HUES6 (cell line): Measurements from ENCODE around the gene COPE.
"Not testable (repeated sequence)": the region's sequence is repeated elsewhere in the genome, so short reads cannot be mapped to it uniquely, and the experiment has no call there.

Experiments
- H3K27ac ChIP-seq: 2 replicates; pipeline ENCODE4 v1.7.0; 2013; ENCODE audit warnings: low read depth, mild to moderate bottlenecking, low read length, inconsistent platforms
- H3K27me3 ChIP-seq: 2 replicates; pipeline ENCODE4 v1.6.1; 2013; ENCODE audit warnings: low read length; ENCODE audit not compliant: control insufficient read depth, insufficient read depth
- H3K36me3 ChIP-seq: 2 replicates; pipeline ENCODE4 v1.6.1; 2013; ENCODE audit warnings: low read length; ENCODE audit not compliant: control insufficient read depth, insufficient read depth
- H3K4me1 ChIP-seq: 2 replicates; pipeline ENCODE4 v1.6.1; 2013; ENCODE audit warnings: low read length; ENCODE audit not compliant: control insufficient read depth, insufficient read depth
- H3K4me3 ChIP-seq: 2 replicates; pipeline ENCODE4 v1.5.1; 2013; ENCODE audit warnings: low read depth, low read length
- H3K9ac ChIP-seq: one replicate; pipeline ENCODE4 v1.6.1; 2013; ENCODE audit warnings: mild to moderate bottlenecking, low read length
- H3K9me3 ChIP-seq: 2 replicates; pipeline ENCODE4 v1.6.1; 2013; ENCODE audit warnings: low read depth, low read length; ENCODE audit not compliant: control insufficient read depth, insufficient read depth

COPE gene

DNA sequence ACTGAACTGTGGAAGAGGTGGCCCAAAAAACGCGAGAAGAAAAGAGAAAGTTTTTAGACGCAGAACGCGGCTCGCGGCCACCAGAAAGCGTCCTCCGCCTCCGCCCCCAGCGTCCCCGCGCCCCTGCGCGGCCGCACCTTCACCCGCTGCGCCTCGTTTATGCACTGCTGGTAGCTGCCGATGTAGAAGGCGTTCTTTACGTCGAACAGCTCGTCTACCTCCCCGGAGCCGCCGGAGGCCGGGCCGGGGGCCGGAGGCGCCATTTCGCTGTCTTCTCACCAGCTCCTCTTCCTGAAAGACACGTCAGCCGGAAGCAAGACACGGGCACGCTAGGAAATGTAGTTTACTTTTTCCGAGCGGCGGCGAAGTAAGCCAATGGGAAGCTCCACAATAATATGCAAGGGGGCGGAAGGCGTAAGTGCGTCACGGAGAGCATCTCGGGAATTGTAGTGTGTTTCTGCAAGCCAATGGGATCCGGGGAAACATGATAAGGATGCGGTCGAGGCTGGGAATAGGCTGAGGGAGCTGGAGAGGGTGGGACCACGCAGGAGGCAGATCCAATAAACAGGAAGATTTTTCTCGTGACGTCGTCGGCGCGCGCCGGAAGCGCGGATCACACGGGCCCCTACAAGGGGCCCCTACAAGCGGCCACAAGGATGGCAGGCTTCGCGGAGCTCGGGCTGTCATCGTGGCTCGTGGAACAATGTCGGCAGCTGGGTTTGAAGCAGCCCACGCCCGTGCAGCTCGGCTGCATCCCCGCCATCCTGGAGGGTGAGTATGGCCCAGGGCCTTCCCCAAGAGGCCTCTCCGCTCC is at the start of gene COPE, which contains the start of gene DDX49:
Gene COPE, minus strand, starts transcription at position 302 of the 814 bp plus-strand sequence. Its CDS starts 39 bp downstream, at position 263.
Gene DDX49, plus strand, starts transcription at position 630 of the 814 bp plus-strand sequence. Its CDS starts 27 bp downstream, at position 657.
- Histone ChIP-seq H3K27ac (peak within 1 kb of the TSS; percentile 79), H3K4me1 (no peaks in the 10 kb centered on the region), H3K9ac (peak within 1 kb of the TSS; percentile 91), H3K9me3 (no peaks in the 10 kb centered on the region), H3K36me3 (peaks cover 35% of the 10 kb centered on the region), H3K27me3 (no peaks in the 10 kb centered on the region), H3K4me3 (peak within 1 kb of the TSS; percentile 93)

DNA sequence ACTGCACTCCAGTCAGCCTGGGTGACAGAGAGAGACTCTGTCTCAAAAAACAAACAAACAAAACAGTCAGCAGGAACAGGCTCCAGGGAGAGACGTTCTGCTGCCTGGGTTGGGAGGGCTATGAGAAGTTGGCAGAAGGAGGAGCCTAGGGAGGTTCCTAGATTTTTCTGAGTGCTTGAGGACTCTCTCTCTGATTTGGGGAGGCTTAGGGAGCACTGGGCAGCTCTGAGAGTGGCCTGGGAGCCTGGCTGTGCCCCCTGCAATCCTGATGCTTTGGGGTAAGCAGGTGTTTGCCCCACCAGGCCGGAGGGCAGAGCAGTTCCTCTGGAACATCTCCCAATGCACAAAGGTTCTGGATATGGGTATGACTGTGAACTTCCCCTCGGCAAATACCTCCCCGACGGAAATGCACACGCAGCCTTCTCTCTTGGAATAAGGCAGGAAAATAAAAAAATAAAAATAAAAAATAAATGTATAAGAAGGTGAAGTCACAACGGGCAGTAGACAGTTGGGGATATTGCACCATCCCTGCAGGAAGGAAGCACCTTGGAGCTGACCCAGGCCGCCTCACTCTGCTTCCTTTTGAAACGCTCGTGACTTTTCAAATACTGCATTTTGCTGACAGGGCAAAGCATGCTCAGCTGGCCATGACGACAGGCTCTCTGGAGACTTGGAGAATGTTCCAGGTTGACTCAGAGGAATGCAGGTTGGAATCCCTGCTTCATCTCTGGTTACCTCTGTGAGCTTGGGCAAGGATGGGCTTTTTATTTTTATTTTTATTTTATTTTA is 48.4 kb upstream of the COPE start:
- Histone ChIP-seq H3K36me3 (no peaks in the 10 kb centered on the region), H3K9me3 (no peaks in the 10 kb centered on the region), H3K27ac (no peak overlapping the region), H3K4me3 (no peak overlapping the region), H3K9ac (no peak overlapping the region), H3K4me1 (0 out of 2 replicates have a peak, but pooled peaks cover 3% of the 10 kb centered on the region), H3K27me3 (no peaks in the 10 kb centered on the region)

DNA sequence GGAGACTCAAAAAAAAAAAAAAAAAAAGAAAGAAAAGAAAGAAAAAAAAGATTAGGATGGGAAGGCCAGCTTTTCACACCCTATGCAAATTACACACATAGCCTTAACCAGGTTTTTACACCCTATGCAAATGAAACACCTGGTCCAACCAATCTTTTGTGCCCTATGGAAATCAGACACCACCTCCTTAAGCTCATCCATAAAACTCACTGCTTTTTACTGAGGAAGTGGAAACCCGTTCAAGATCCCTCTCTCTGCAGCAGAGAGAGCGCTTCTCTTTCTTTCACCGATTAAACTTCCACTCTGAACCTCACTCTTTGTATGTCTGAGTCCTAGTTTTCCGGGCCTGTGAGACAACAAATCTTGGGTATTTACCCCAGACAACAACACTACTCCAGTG is 47.1 kb upstream of the COPE start:
- H3K4me3 ChIP-seq = no peak overlapping the region
- no peak overlapping the region for H3K9ac ChIP-seq
- no peaks in the 10 kb centered on the region for H3K9me3 ChIP-seq
- no peaks in the 10 kb centered on the region for H3K36me3 ChIP-seq
- H3K27me3 ChIP-seq = peaks cover 6% of the 10 kb centered on the region; the same call in 1 of the 2 replicates
- peaks cover 6% of the 10 kb centered on the region; the same call in 1 of the 2 replicates for H3K4me1 ChIP-seq
- no peak overlapping the region for H3K27ac ChIP-seq

DNA sequence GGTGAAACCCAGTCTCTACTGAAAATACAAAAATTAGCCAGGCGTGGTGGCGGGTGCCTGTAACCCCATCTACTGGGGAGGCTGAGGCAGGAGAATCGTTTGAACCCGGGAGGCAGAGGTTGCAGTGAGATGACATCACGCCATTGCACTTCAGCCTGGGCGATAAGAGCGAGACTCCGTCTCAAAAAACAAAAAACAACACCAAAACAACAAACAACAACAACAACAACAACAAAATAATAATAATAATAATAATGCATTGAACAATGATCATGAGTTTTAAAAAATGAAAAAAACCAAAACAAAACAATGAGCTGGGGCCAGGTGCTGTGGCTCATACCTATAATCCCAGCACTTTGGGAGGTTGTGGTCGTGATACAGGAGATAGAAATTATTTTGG is 44.9 kb upstream of the COPE start:
- Histone ChIP-seq H3K9me3 (no peaks in the 10 kb centered on the region), H3K9ac (no peak overlapping the region), H3K4me1 (peaks cover 6% of the 10 kb centered on the region; the same call in 1 of the 2 replicates), H3K27me3 (peaks cover 6% of the 10 kb centered on the region; the same call in 1 of the 2 replicates), H3K4me3 (no peak overlapping the region), H3K36me3 (no peaks in the 10 kb centered on the region), H3K27ac (no peak overlapping the region)

DNA sequence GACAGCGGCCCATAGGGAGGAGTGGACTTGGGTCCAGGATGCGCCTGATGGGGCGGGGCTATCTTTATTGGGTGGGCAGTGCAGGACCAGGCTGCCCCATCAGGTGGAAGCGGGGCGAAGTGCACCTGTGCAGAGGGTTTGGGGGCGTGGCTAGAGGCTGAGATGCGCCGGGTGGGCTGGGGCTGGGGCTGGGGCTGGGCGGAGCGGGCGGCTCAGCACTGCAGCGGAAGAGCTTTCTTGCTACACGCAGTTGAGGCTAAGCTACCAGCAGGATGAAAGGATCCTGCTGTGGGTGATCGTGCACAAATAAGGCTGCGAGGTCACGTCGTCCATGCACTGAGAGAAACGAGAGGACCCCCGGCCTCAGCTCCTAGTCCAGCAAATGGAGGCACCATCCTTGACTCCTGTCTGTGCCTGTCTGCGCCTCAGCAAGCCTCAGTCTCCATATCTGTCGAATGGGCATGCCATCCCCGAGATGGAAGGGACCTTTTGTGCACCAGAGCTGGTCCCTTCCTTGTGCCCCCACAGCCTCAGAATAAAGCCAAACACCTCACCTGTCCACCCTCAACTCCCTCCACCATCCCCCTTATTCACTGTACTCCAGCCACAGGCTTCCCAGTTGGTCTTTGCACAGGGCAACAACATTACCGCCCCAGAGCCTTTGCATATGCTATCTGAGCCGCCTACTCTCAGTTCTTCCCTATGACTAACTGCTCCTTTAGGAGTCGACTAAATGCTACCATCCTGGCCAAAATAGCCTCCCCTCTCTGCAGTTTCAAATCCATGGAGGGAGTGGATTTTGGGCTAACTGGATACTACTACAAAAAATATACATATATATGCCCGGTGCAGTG is 42.8 kb upstream of the COPE start:
- Histone ChIP-seq H3K4me1 (peaks cover 3% of the 10 kb centered on the region; the same call in 1 of the 2 replicates), H3K36me3 (no peaks in the 10 kb centered on the region), H3K4me3 (peak overlapping the region; percentile 36), H3K9me3 (no peaks in the 10 kb centered on the region), H3K9ac (no peak overlapping the region), H3K27ac (no peak overlapping the region), H3K27me3 (peaks cover 6% of the 10 kb centered on the region; the same call in 1 of the 2 replicates)

DNA sequence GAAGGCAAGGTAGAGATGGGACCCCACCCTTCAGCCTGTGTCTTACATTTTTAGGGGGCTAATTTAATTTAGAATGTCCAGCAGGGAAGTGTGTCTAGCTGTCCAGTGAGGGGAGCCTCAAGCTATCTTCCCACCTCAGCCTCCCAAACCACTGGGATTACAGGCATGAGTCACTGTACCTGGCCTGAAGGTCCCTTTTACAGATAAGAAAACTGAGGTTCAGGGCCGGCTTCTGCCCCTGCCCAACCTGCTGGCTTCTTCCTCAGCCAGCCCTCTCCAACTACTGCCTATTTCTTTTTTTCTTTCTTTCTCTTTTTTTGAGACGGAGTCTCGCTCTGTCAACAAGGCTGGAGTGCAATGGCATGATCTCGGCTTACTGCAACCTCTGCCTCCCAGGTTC is 41.2 kb upstream of the COPE start:
- H3K27ac ChIP-seq = no peak overlapping the region
- H3K27me3 ChIP-seq = peaks cover 6% of the 10 kb centered on the region; the same call in 1 of the 2 replicates
- no peaks in the 10 kb centered on the region for H3K9me3 ChIP-seq
- peaks cover 3% of the 10 kb centered on the region; the same call in 1 of the 2 replicates for H3K4me1 ChIP-seq
- H3K4me3 ChIP-seq = no peak overlapping the region
- no peaks in the 10 kb centered on the region for H3K36me3 ChIP-seq
- H3K9ac ChIP-seq = no peak overlapping the region

DNA sequence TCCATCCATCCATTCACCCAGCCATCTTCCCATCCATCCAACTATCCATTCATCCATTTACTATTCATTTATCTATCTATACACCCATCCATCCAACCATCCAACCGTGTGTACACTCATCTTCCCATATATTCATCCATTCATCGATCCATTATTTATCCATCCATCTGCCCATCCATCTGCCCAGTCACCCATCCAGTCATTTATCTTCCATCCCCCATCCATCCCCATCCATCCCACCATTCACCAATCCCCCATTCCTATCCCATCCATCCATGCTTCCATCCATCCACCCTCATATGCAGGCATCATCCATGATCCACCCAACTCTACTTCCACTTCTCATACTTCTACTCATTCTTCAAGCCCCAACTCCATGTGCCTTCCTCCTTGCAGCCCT is 35.9 kb upstream of the COPE start:
- H3K4me3 ChIP-seq = no peak overlapping the region
- H3K27me3 ChIP-seq = no peaks in the 10 kb centered on the region

DNA sequence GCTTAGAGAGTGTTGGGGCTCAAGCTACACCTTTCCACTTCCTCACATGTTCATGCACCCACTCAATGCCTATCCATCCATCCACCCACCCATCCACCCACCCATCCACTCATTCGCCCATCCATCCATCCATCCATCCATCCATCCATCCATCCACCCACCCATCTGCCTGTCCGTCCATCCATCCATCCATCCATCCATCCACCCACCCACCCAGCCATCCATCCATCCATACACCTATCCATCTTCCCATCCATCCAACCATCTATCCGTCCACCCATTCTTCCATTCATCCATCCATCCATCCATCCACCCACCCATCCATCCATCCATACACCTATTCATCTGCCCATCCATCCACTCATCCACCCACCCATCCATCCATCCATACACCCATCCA is 34.9 kb upstream of the COPE start:
- H3K27ac ChIP-seq = no peak overlapping the region
- no peaks in the 10 kb centered on the region for H3K27me3 ChIP-seq
- H3K9me3 ChIP-seq = no peaks in the 10 kb centered on the region
- H3K9ac ChIP-seq = no peak overlapping the region
- no peak overlapping the region for H3K4me3 ChIP-seq
- no peaks in the 10 kb centered on the region for H3K36me3 ChIP-seq
- no peaks in the 10 kb centered on the region for H3K4me1 ChIP-seq

More for the DNA sequence above, 35.9 kb upstream of the COPE start:
- Histone ChIP-seq H3K9ac (no peak overlapping the region), H3K27ac (no peak overlapping the region), H3K36me3 (no peaks in the 10 kb centered on the region), H3K4me1 (no peaks in the 10 kb centered on the region), H3K9me3 (no peaks in the 10 kb centered on the region)

DNA sequence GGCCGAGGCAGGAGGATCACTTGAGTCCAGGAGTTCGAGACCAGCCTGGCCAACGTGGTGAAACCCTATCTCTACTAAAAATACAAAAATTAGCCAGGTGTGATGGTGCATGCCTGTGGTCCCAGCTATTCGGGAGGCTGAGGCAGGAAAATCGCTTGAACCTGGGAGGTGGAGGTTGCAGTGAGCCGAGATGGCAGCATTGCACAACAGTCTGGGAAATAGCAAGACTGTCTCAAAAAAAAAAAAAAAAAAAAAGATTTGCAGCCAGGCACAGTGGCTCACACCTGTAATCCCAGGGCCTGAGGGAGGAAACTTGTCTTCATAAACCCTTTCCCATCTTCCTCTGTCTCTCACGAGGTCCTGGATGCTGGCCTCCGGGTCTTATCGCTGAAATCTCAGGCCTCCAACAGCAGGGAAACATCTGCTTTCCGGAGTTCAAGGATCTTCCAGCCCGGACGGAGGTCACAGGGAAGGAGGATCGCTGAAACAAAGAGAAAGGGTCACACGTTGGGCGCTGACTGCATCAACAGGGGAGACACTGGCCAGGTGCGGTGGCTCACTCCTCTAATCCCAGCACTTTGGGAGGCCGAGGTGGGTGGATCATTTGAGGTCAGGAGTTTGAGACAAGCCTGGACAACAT is 33.3 kb upstream of the COPE start:
- not testable (repeated sequence) for H3K27me3 ChIP-seq, H3K4me1 ChIP-seq, H3K9ac ChIP-seq, H3K9me3 ChIP-seq, H3K27ac ChIP-seq, H3K36me3 ChIP-seq, H3K4me3 ChIP-seq

DNA sequence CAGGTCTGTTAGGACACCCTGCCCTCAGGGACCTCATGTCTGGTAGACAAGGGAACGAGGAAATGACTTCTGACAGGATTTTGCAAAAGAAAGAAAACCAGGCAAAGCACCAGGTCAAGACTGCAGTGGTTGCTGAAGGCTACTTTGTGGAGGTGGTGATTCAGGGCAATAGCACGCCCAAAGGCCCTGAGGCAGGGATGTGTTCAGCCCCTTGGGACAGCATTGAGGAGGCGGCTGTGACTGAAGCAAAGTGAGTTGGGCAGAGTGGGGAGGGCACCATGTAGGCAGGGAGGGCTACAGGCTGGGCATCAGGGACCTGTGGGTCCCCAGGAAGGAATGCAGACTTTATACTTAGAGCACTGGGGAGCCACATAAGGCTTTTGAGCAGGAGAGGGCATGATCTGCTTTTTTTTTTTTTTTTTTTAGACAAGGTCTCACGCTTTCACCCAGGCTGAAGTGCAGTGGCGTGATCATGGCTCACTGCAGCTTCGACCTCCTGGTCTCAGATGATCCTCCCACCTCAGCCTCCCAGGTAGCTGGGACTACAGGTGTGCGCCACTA is 32.6 kb upstream of the COPE start:
- Histone ChIP-seq H3K27me3 (no peaks in the 10 kb centered on the region), H3K27ac (no peak overlapping the region), H3K4me1 (no peaks in the 10 kb centered on the region), H3K9me3 (no peaks in the 10 kb centered on the region), H3K36me3 (no peaks in the 10 kb centered on the region), H3K9ac (no peak overlapping the region), H3K4me3 (no peak overlapping the region)
